Embryonic facial prominence (tissue), 1 donor: ENCODE results near the gene SYT1.

ENCODE experiments used
- DNase-seq: peaks from one replicate; pipeline ENCODE4 v3.0.0-alpha.2; 2016; ENCODE audit errors: extremely low spot score

Gene SYT1

GRCh38 chr12:79056775-79057174, 192.2 kb downstream of the SYT1 start:
- DNase-seq, result no peak

- no peak for DNase-seq
Measured at GRCh38 chr12:79057540-79057939, 193.0 kb downstream of the SYT1 start.

GRCh38 chr12:79058342-79058741, 193.8 kb downstream of the SYT1 start:
- DNase-seq, result no peak

GRCh38 chr12:79059557-79059956, 195.0 kb downstream of the SYT1 start:
- no peak for DNase-seq

- DNase-seq, result no peak
Measured at GRCh38 chr12:79063258-79063657, 198.7 kb downstream of the SYT1 start.

- DNase-seq, result no peak
Measured at GRCh38 chr12:79067977-79068376, 203.4 kb downstream of the SYT1 start.

- no peak for DNase-seq
Measured at GRCh38 chr12:79069009-79069408, 204.4 kb downstream of the SYT1 start.

GRCh38 chr12:79071498-79071897, 206.9 kb downstream of the SYT1 start:
- no peak for DNase-seq

- no peak for DNase-seq
Measured at GRCh38 chr12:79073506-79073905, 208.9 kb downstream of the SYT1 start.

GRCh38 chr12:79082595-79082994, 218.0 kb downstream of the SYT1 start:
- DNase-seq, result no peak

- no peak for DNase-seq
Measured at GRCh38 chr12:79083181-79083580, 218.6 kb downstream of the SYT1 start.

- no peak for DNase-seq
Measured at GRCh38 chr12:79085106-79085682, 220.6 kb downstream of the SYT1 start.

- no peak for DNase-seq
Measured at GRCh38 chr12:79086541-79087296, 222.1 kb downstream of the SYT1 start.

- no peak for DNase-seq
Measured at GRCh38 chr12:79098530-79098929, 234.0 kb downstream of the SYT1 start.

- DNase-seq, result no peak
Measured at GRCh38 chr12:79108962-79109361, 244.4 kb downstream of the SYT1 start.

GRCh38 chr12:79114896-79115295, 250.3 kb downstream of the SYT1 start:
- DNase-seq, result no peak

- DNase-seq, result no peak
Measured at GRCh38 chr12:79115743-79116142, 251.2 kb downstream of the SYT1 start.

- DNase-seq, result no peak
Measured at GRCh38 chr12:79119796-79120195, 255.2 kb downstream of the SYT1 start.

GRCh38 chr12:79121486-79121885, 256.9 kb downstream of the SYT1 start:
- no peak for DNase-seq

- DNase-seq, result no peak
Measured at GRCh38 chr12:79124385-79124784, 259.8 kb downstream of the SYT1 start.

- DNase-seq, result no peak
Measured at GRCh38 chr12:79125358-79125757, 260.8 kb downstream of the SYT1 start.

- no peak for DNase-seq
Measured at GRCh38 chr12:79127271-79127751, 262.7 kb downstream of the SYT1 start.

GRCh38 chr12:79128956-79129355, 264.4 kb downstream of the SYT1 start:
- DNase-seq, result no peak
